ENCODE measurements around the gene EYA2.

EYA2 gene

GRCh38 chr20:47073766-47074475 lies 179.3 kb downstream of the EYA2 start:
- H3K36me3 ChIP-seq (ENCODE audit: insufficient read depth, low read length): no peaks in the 10 kb centered on the region
- no peak overlapping the region for H2AFZ ChIP-seq (ENCODE audit: low read depth, low read length)
- no peaks in the 10 kb centered on the region for H3K9me3 ChIP-seq (ENCODE audit: low read length)
- no peaks in the 10 kb centered on the region for H3K4me1 ChIP-seq (ENCODE audit: insufficient read depth, low read length)
- no peaks in the 10 kb centered on the region for H3K27me3 ChIP-seq (ENCODE audit: insufficient read depth, low read length)
- no peak overlapping the region for H3K4me3 ChIP-seq (ENCODE audit: low read length)

- Histone ChIP-seq H3K4me1 (ENCODE audit: insufficient read depth, low read length) (no peaks in the 10 kb centered on the region), H3K4me3 (ENCODE audit: low read length) (no peak overlapping the region), H3K9me3 (ENCODE audit: low read length) (no peaks in the 10 kb centered on the region), H3K27me3 (ENCODE audit: insufficient read depth, low read length) (no peaks in the 10 kb centered on the region), H3K36me3 (ENCODE audit: insufficient read depth, low read length) (no peaks in the 10 kb centered on the region), H2AFZ (ENCODE audit: low read depth, low read length) (no peak overlapping the region)
Measured at GRCh38 chr20:47075263-47075662, 180.6 kb downstream of the EYA2 start.

GRCh38 chr20:47079047-47079446 lies 184.4 kb downstream of the EYA2 start:
- Histone ChIP-seq H3K4me3 (ENCODE audit: low read length) (no peak overlapping the region), H2AFZ (ENCODE audit: low read depth, low read length) (no peak overlapping the region), H3K4me1 (ENCODE audit: insufficient read depth, low read length) (no peaks in the 10 kb centered on the region), H3K36me3 (ENCODE audit: insufficient read depth, low read length) (no peaks in the 10 kb centered on the region), H3K9me3 (ENCODE audit: low read length) (no peaks in the 10 kb centered on the region), H3K27me3 (ENCODE audit: insufficient read depth, low read length) (no peaks in the 10 kb centered on the region)

- Histone ChIP-seq H3K4me3 (ENCODE audit: low read length) (no peak overlapping the region), H3K36me3 (ENCODE audit: insufficient read depth, low read length) (no peaks in the 10 kb centered on the region), H3K27me3 (ENCODE audit: insufficient read depth, low read length) (no peaks in the 10 kb centered on the region), H2AFZ (ENCODE audit: low read depth, low read length) (no peak overlapping the region), H3K4me1 (ENCODE audit: insufficient read depth, low read length) (no peaks in the 10 kb centered on the region), H3K9me3 (ENCODE audit: low read length) (no peaks in the 10 kb centered on the region)
Measured at GRCh38 chr20:47080365-47080764, 185.7 kb downstream of the EYA2 start.

- no peak overlapping the region for H2AFZ ChIP-seq (ENCODE audit: low read depth, low read length)
- H3K27me3 ChIP-seq (ENCODE audit: insufficient read depth, low read length): no peaks in the 10 kb centered on the region
- H3K9me3 ChIP-seq (ENCODE audit: low read length): no peaks in the 10 kb centered on the region
- H3K36me3 ChIP-seq (ENCODE audit: insufficient read depth, low read length): no peaks in the 10 kb centered on the region
- H3K4me1 ChIP-seq (ENCODE audit: insufficient read depth, low read length): no peaks in the 10 kb centered on the region
- H3K4me3 ChIP-seq (ENCODE audit: low read length): no peak overlapping the region
Measured at GRCh38 chr20:47086316-47086715, 191.7 kb downstream of the EYA2 start.

- peaks cover 9% of the 10 kb centered on the region for H3K27me3 ChIP-seq (ENCODE audit: insufficient read depth, low read length)
- H3K9me3 ChIP-seq (ENCODE audit: low read length): no peaks in the 10 kb centered on the region
Measured at GRCh38 chr20:47088335-47088734, 193.7 kb downstream of the EYA2 start.

GRCh38 chr20:47089151-47089550 lies 194.5 kb downstream of the EYA2 start:
- H3K27me3 ChIP-seq (ENCODE audit: insufficient read depth, low read length): peaks cover 9% of the 10 kb centered on the region
- no peaks in the 10 kb centered on the region for H3K4me1 ChIP-seq (ENCODE audit: insufficient read depth, low read length)
- H3K4me3 ChIP-seq (ENCODE audit: low read length): no peak overlapping the region
- H3K36me3 ChIP-seq (ENCODE audit: insufficient read depth, low read length): no peaks in the 10 kb centered on the region
- no peak overlapping the region for H2AFZ ChIP-seq (ENCODE audit: low read depth, low read length)
- H3K9me3 ChIP-seq (ENCODE audit: low read length): no peaks in the 10 kb centered on the region

More at GRCh38 chr20:47088335-47088734, 193.7 kb downstream of the EYA2 start:
- Histone ChIP-seq H3K4me1 (ENCODE audit: insufficient read depth, low read length) (no peaks in the 10 kb centered on the region), H3K36me3 (ENCODE audit: insufficient read depth, low read length) (no peaks in the 10 kb centered on the region), H3K4me3 (ENCODE audit: low read length) (no peak overlapping the region), H2AFZ (ENCODE audit: low read depth, low read length) (no peak overlapping the region)

- H3K4me3 ChIP-seq (ENCODE audit: low read length): no peak overlapping the region
- peaks cover 9% of the 10 kb centered on the region for H3K27me3 ChIP-seq (ENCODE audit: insufficient read depth, low read length)
- no peaks in the 10 kb centered on the region for H3K36me3 ChIP-seq (ENCODE audit: insufficient read depth, low read length)
- no peaks in the 10 kb centered on the region for H3K4me1 ChIP-seq (ENCODE audit: insufficient read depth, low read length)
- no peaks in the 10 kb centered on the region for H3K9me3 ChIP-seq (ENCODE audit: low read length)
- H2AFZ ChIP-seq (ENCODE audit: low read depth, low read length): no peak overlapping the region
Measured at GRCh38 chr20:47090835-47091234, 196.2 kb downstream of the EYA2 start.

GRCh38 chr20:47093320-47093966 lies 198.8 kb downstream of the EYA2 start:
- Histone ChIP-seq H3K27me3 (ENCODE audit: insufficient read depth, low read length) (peaks cover 16% of the 10 kb centered on the region), H3K36me3 (ENCODE audit: insufficient read depth, low read length) (no peaks in the 10 kb centered on the region), H3K4me1 (ENCODE audit: insufficient read depth, low read length) (no peaks in the 10 kb centered on the region), H3K4me3 (ENCODE audit: low read length) (no peak overlapping the region), H2AFZ (ENCODE audit: low read depth, low read length) (no peak overlapping the region), H3K9me3 (ENCODE audit: low read length) (no peaks in the 10 kb centered on the region)

GRCh38 chr20:47095690-47096089 lies 201.0 kb downstream of the EYA2 start:
- Histone ChIP-seq H3K4me1 (ENCODE audit: insufficient read depth, low read length) (no peaks in the 10 kb centered on the region), H3K4me3 (ENCODE audit: low read length) (no peak overlapping the region), H3K27me3 (ENCODE audit: insufficient read depth, low read length) (peaks cover 16% of the 10 kb centered on the region), H3K36me3 (ENCODE audit: insufficient read depth, low read length) (no peaks in the 10 kb centered on the region), H3K9me3 (ENCODE audit: low read length) (no peaks in the 10 kb centered on the region), H2AFZ (ENCODE audit: low read depth, low read length) (no peak overlapping the region)

- H3K4me1 ChIP-seq (ENCODE audit: insufficient read depth, low read length): no peaks in the 10 kb centered on the region
- H3K36me3 ChIP-seq (ENCODE audit: insufficient read depth, low read length): no peaks in the 10 kb centered on the region
- H3K4me3 ChIP-seq (ENCODE audit: low read length): no peak overlapping the region
- no peak overlapping the region for H2AFZ ChIP-seq (ENCODE audit: low read depth, low read length)
- peaks cover 9% of the 10 kb centered on the region for H3K27me3 ChIP-seq (ENCODE audit: insufficient read depth, low read length)
- no peaks in the 10 kb centered on the region for H3K9me3 ChIP-seq (ENCODE audit: low read length)
Measured at GRCh38 chr20:47097691-47098622, 203.3 kb downstream of the EYA2 start.

- Histone ChIP-seq H3K27me3 (ENCODE audit: insufficient read depth, low read length) (peaks cover 7% of the 10 kb centered on the region), H3K36me3 (ENCODE audit: insufficient read depth, low read length) (no peaks in the 10 kb centered on the region), H3K9me3 (ENCODE audit: low read length) (no peaks in the 10 kb centered on the region), H2AFZ (ENCODE audit: low read depth, low read length) (no peak overlapping the region), H3K4me1 (ENCODE audit: insufficient read depth, low read length) (no peaks in the 10 kb centered on the region), H3K4me3 (ENCODE audit: low read length) (no peak overlapping the region)
Measured at GRCh38 chr20:47099093-47099492, 204.4 kb downstream of the EYA2 start.

GRCh38 chr20:47099825-47100441 lies 205.3 kb downstream of the EYA2 start:
- no peaks in the 10 kb centered on the region for H3K36me3 ChIP-seq (ENCODE audit: insufficient read depth, low read length)
- H3K4me1 ChIP-seq (ENCODE audit: insufficient read depth, low read length): no peaks in the 10 kb centered on the region
- H2AFZ ChIP-seq (ENCODE audit: low read depth, low read length): no peak overlapping the region
- peaks cover 7% of the 10 kb centered on the region for H3K27me3 ChIP-seq (ENCODE audit: insufficient read depth, low read length)
- H3K9me3 ChIP-seq (ENCODE audit: low read length): no peaks in the 10 kb centered on the region
- no peak overlapping the region for H3K4me3 ChIP-seq (ENCODE audit: low read length)

All from neuron (in vitro differentiated cells).